Glomerular endothelial cell (primary cell): Measurements from ENCODE around the gene BCAS4. TPM values are rescaled to one million over a fixed set of nuclear protein-coding genes. Genes with fewer than 3 reads are reported as not detected.
"Not testable (repeated sequence)": the region's sequence is repeated elsewhere in the genome, so short reads cannot be mapped to it uniquely, and the experiment has no call there.

ENCODE experiments used
- DNase-seq: peaks from one replicate; pipeline ENCODE4 v3.0.0-alpha.2; 2011; ENCODE audit warnings: low read depth, low spot score; ENCODE audit errors: extremely low read depth
- total RNA-seq: library from RNA; depleted of rRNA; stranded (reverse); fragments of >200 nt; gene quantifications from 2 replicates; pipeline ENCODE4 v1.2.3, GENCODE V29; 2015

BCAS4 gene
- total RNA-seq, 1 donor from 2014 or later, result 1.8 TPM

GRCh38 chr20:50797142-50797541 is 2.3 kb downstream of the BCAS4 start:
- no peak for DNase-seq

DNA sequence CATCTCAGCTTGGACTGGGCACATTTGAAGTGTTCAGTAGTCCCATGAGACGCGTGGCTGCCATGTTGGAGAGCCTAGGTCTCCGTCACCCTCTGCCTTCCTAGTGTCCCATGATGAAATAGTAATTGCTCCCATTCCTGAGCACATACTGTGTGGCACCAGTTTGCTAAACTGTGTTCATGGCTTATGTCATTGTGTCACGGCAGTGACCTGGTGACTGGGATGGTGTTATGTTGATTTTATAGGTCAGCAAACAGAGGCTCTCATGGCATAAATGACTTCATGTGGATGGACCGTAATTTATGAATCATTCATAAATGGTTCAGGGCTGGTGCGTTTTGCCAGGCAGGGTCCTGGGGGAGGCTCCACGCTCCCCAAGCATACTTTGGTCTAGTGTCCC is 3.8 kb downstream of the BCAS4 start:
- DNase-seq, result no peak

- DNase-seq, result no peak
These were observed 4.5 kb downstream of the BCAS4 start for GRCh38 chr20:50799176-50799889.

DNA sequence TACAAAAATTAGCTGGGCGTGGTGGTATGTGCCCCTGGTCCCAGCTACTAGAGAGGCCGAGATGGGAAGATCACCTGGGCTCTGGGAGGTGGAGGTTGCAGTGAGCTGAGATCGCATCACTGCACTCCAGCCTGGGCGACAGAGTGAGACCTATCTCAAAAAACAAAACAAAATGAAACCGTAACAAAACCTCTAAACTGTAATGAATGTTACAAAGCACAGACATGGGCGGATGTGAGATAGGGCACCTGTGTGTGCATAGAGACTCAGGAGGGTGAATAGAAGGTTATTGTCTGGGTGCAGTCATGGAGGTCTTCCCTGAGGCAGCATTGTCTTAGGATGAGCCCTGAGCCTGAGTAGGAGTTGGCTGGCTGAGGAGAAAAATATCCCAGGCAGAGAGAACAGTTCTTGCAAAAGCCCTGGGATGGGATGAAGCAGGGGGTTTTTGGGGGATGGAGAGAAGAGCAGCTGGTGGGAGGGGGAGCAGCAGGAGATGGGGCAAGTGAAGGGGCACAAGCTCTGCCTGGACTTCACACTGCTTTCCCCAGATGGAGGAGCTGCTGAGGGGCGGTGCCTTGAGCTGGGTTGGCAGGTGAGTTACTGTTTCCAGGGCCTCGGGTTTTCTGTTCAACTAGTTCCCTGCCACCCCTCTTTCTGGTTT is 5.2 kb downstream of the BCAS4 start:
- DNase-seq, result no peak

- DNase-seq, result not testable (repeated sequence)
These were observed 6.3 kb downstream of the BCAS4 start for GRCh38 chr20:50800986-50801746.

- DNase-seq, result no peak
These were observed 6.9 kb downstream of the BCAS4 start for GRCh38 chr20:50801747-50802125.

DNA sequence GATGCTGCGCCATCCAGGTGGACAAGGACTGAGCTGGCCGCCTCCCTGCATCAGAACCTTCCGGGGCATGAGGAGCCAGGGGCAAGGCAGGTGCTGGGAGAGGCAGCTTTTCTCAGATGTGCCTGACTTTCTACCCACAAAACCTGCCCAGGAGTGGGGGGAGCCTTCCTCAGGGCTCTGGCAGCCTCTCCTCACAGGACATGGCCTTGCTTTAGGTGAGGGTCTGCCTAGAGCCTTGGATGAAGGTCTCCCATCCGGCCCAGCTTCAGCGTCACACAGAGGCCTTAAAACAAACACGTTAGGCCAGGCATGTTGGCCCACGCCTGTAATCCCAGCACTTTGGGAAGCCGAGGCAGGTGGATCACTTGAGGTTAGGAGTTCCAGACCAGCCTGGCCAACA is 7.4 kb downstream of the BCAS4 start:
- no peak for DNase-seq

- DNase-seq, result no peak
These were observed 9.8 kb downstream of the BCAS4 start for GRCh38 chr20:50804437-50805348.

DNA sequence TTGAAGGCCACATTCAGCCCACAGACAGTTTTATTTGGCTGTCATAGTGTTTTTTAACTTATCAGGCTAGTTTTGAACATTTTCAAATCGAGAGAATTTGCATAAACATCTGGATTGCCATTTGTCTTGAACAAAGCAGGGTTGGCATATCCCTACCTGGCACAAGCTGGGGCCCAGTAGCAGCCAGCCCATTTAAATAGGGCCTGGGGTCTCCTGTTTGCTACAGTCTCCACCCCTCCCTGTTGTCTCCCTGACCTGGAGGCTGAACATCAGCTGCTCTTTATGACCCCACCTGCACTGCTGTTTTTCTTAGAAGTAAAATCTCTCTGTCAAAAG is 10.5 kb downstream of the BCAS4 start:
- no peak for DNase-seq

- DNase-seq, result no peak
These were observed 11.4 kb downstream of the BCAS4 start for GRCh38 chr20:50806126-50806768.

DNA sequence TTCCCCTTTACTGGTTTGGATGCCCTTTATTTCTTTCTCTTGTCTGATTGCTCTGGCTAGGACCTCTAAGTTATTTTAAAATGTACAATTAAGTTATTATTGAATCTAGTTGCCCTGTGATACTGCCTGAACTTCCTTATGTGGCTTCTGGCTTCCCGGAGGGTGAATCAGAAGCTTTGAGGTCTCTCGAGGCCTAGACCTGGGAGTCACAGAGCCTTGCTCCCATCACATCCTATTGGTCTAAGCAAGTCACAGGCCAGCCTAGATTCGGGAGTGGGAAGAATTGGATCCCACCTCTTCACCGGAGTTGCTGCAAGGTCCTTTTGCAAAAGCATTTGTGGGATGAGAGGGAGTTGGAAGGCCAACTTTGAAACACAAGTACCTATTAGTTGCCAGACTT is 15.2 kb downstream of the BCAS4 start:
- no peak for DNase-seq

DNA sequence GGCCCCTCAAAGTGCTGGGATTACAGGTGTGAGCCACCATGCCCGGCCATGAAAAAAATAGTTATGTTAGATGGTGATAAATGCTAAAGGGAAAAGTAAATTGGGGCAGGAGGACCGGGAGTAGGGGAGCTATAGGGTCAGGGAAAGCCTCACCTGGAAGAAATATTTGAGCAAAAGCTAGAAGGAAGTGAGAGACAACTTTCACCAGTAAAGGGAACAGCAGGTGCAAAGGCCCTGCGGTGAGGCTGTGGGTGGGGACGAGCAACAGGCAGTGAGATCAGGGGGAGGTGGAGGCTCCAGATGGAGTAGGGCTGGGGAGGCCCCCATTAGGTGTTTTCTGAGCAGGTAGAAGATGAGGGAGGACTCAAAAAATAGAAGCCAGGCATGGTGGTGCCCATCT is 16.0 kb downstream of the BCAS4 start:
- no peak for DNase-seq

DNA sequence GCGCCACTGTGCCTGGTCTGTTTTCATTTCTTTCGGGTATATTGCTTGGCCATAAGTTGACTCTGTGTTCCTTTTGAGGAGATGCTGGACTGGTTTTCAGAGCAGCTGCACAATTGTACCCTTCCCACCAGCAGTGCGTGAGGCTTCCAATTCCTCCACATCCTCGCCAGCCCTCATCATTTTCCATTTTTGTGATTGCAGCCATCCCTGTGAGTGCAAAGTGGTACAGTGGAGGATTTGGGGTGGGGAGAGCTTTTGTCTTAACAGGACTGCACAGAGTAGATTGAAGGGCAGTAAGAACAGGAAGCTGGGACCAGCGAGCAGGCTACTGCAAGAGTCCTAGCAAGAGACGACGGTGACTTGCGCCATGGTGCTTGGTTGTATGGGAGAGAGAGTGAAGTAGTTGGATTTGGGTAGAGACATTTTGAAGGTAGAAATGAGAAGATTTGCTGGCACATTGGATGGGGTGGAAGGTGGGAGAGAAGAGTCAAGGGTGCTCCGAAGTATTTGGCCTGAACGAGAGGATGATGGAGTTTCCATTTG is 18.3 kb downstream of the BCAS4 start:
- no peak for DNase-seq

- no peak for DNase-seq
These were observed 18.9 kb downstream of the BCAS4 start for GRCh38 chr20:50813801-50814200.

GRCh38 chr20:50814438-50815161 is 19.7 kb downstream of the BCAS4 start:
- DNase-seq, result no peak

- DNase-seq, result no peak
These were observed 20.5 kb downstream of the BCAS4 start for GRCh38 chr20:50815162-50815989.

DNA sequence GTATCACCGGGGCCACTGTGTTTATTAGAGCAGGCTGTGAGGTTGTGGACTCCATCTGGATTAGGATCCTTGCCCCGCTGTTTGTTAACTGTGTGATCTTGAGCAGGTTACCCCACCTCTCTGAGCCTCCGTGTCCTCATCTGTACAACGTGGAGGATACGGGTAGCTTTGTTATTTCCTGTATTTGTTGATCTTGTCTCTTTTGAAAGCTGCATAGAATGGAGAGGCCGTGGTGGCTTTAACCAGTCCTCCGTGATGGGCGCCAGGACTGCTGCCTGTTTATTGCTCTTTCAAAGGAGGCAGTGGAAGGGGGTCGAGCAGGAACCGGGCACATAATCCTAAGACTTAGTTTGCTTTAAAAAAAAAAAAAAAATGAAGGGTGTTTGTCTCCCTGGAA is 22.9 kb downstream of the BCAS4 start:
- no peak for DNase-seq

- DNase-seq, result no peak
These were observed 24.5 kb downstream of the BCAS4 start for GRCh38 chr20:50819349-50819748.
